Effector CD4-positive, alpha-beta T cell (primary cell): ENCODE results near the gene ATP13A5. TPM values are rescaled to one million over a fixed set of nuclear protein-coding genes. Genes with fewer than 3 reads are reported as not detected.

Experiments used
- DNase-seq: peaks from one replicate; pipeline ENCODE4 v3.0.0-alpha.2; 2020
- total RNA-seq: gene quantifications from one replicate; lab custom pipeline; 2026; lab: John Stamatoyannopoulos, UW

Gene ATP13A5, protein sequence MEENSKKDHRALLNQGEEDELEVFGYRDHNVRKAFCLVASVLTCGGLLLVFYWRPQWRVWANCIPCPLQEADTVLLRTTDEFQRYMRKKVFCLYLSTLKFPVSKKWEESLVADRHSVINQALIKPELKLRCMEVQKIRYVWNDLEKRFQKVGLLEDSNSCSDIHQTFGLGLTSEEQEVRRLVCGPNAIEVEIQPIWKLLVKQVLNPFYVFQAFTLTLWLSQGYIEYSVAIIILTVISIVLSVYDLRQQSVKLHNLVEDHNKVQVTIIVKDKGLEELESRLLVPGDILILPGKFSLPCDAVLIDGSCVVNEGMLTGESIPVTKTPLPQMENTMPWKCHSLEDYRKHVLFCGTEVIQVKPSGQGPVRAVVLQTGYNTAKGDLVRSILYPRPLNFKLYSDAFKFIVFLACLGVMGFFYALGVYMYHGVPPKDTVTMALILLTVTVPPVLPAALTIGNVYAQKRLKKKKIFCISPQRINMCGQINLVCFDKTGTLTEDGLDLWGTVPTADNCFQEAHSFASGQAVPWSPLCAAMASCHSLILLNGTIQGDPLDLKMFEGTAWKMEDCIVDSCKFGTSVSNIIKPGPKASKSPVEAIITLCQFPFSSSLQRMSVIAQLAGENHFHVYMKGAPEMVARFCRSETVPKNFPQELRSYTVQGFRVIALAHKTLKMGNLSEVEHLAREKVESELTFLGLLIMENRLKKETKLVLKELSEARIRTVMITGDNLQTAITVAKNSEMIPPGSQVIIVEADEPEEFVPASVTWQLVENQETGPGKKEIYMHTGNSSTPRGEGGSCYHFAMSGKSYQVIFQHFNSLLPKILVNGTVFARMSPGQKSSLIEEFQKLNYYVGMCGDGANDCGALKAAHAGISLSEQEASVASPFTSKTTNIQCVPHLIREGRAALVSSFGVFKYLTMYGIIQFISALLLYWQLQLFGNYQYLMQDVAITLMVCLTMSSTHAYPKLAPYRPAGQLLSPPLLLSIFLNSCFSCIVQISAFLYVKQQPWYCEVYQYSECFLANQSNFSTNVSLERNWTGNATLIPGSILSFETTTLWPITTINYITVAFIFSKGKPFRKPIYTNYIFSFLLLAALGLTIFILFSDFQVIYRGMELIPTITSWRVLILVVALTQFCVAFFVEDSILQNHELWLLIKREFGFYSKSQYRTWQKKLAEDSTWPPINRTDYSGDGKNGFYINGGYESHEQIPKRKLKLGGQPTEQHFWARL
- total RNA-seq: not detected

DNA sequence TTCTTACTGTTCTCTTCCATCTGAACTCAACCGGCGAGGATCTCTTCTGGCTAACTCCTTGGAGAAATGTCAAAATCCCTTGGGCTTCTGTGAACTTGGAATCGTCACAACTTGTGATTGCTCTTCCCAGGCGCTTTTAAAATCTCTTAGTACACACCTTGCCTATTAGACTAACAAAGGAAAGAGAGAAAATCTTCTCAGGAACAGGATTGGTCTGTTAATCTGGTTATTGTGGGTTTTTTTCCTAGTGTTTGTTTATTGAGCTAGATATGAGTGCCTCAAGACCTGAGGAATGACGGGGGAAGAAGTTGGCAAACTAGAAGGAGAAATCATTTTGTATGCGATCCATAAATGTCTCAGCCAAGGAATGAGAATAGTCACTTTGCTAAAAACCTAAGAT, at the start of gene ATP13A5:
Gene ATP13A5, minus strand, starts transcription at position 48 of the 400 bp plus-strand sequence. Its CDS starts 28 bp downstream, at position 20.
- no peak for DNase-seq

DNA sequence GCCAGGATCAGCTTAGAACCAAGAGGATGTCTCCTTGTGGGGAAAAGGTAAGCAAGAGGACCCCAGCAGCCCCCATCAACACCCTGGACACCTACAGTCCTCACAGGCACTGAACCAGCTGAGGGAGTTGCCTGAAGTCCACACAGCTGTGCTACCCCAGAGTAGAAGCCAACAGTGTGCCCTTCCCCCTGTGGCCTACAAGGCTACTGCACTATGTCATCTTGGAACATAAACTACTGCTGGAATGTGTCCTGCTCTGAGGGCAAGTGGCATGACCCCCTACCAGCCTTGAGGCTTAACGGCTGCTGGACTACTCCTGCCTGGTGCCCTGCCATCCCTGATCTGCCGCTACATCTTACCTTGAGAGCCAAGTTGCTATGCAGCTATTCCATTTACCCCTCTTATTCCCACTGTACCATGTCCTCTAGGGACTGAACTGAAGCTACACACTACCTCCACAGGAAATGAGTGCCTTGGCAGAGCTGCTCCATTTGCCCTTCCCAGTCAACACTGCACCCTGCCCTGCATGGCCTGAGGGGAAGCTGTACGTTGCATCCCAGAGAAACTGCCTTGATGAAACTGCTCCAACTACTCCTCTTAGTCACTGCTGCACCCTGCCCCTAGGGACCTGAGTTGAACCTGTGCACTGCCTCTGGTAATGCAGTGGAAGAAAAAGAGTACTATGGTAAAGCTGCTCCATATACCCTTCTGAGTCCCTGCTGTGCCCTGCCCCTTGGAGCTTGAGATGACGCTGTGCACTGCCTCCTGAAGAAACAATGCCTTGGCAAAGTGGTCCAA, 40.2 kb upstream of the ATP13A5 start:
- no peak for DNase-seq

DNA sequence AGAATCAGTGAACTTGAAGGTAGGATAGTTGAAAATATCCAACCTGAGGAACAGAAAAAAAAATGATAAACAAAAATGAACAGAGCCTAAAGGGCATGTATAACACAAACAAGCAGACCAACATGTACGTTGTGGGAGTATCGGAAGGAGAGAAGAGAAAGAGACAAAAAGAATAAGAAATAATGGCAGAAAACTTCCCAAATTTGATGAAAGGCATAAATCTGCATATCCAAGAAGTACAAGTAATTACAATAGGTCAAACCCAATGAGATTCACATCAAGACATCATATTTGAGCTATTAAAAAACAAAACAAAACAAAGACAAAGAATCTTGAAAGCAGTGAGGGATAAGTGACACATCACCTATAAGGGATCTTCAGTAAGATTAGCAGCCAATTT, 38.1 kb upstream of the ATP13A5 start:
- no peak for DNase-seq

DNA sequence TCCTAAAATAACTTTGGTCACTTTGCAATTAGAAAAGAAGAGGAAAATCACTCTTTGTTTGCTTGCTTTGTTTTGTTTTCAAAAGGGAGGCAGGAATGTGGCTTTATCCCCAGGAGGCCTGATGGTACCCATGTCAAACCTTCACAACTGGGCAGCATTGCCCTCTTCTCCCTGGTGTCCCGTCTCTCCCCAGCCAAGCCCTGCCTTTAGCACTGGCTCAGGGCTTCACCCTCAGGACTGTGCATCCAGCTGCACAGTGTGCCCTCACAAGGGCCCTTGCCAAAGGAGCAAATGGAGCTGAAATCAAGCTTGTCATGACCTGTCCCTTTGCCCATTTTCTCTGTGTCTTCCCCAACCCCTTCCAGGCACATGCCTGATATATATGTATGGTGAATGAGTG, 29.1 kb upstream of the ATP13A5 start:
- DNase-seq: no peak

DNA sequence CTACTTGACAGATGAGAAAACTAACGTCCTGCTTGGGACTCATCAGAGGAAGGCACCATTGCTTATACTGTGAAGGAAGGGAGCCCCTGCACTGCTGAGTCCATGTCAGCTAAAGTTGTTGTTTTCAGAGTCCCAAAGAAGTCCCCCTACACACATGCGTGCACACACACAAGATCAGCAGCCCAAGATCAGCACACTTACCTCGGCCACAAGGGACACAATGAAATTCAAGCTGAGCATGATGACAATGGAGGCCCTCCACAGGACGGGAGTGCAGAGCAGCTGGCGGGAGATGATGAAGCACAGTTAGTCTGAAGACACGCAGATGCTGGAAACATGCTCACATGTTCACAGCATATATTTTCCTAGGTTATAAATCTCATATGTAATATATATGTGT, 28.6 kb upstream of the ATP13A5 start:
- no peak for DNase-seq

DNA sequence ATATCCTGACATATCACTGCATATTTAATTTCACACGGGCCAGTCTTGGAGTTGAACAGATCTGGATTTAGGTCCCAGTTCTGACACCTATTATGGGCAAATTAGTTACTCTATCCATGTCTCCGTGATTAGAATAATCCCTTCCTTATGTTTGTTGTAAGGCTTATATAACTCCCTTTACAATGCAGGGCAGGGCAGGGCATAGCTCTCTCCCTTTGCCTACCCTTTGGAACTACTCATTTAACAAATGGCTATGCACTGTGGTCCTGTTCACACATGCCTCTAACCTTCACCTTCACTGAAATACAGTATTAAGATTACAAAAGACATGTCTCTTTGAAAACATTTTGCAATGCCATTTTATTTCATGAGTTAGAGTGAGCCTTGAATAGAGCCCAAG, 24.8 kb upstream of the ATP13A5 start:
- no peak for DNase-seq

DNA sequence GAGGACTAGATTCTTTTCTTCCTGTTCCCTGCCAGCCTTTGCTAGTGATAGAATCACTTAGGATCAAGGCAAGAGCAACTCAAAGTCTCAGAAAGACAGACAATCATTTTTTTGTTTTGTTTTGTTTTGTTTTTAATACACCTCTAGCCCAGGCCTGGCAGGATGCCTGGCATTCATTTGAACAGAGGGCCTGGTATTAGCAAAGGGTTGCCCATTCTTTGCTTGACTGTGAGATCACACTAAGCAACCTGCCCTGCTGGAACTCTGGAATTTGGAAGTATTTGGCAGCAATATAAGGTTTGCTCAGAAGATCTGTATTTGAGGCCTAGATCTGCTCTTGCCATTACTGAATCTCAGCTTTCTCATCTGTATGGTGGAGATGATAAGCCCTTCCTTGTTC, 21.8 kb upstream of the ATP13A5 start:
- no peak for DNase-seq

DNA sequence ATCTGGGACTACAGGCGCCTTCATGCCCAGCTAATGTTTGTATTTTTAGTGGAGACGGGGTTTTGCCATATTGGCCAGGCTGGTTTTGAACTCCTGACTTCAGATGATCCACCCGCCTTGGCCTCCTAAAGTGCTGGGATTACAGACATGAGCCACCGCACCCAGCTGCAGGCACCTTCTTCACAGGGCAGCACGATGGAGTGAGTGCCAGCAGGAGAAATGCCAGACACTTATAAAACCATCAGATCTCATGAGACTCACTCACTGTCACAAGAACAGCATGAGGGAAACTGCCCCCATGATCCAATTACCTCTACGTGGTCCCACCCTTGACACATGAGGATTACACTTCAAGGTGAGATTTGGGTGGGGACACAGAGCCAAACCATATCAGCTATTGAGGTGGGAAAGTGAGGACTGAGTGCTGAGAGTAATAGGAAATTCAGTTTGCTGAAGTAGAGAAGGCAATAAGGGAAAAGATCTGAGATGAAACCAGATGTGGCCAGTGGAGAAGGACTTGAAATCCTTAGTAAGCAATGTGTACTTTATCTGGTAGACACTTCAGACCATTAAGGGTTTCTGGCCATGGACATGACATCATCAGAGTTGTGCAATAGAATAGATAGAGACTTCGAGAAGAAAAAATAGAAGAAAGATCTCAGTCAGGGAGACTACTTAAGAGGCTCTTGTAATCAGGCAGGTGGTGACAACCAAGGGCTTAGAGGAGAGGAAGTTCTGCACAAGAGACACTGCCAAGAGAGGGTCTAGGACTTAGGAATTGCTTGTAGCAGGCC, 18.1 kb upstream of the ATP13A5 start:
- DNase-seq: no peak

DNA sequence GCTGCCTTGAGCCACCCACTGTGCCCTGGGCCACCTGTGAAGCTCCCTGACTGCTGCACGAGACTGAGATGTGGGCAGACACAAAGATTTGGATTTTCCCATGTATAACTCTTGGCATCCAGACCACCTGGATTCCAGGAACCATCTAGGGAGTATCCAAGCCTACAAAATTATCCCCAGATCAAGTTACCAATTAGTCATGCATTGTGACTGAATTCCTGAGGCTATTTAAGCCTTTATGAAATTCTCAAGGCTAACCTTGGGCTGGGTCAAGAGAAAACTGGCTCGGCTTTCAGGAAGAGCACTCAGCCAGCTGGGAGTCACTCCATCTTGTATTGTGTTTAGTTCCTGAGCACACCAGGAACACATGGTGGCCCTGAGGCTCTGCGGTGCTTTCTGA, 13.3 kb upstream of the ATP13A5 start:
- DNase-seq: no peak

DNA sequence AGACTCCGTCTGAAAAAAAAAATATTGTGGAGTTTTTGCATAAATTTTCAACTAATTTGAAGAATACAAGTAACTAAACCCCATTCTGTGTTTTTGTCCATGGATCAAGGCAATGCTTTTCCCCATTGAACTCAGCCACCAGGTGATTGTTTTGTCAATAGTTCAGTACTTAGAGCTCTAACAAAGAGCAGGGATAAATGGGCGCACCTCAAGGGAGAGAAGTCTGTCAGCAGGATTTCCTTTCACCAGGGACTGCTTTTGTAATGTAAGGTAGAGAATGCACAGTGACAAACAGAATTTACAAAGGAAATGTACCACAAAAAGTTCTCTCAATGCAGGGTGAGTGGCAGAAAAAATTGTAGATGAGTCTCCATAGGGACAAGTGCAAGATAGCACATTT, 10.8 kb upstream of the ATP13A5 start:
- DNase-seq: no peak

DNA sequence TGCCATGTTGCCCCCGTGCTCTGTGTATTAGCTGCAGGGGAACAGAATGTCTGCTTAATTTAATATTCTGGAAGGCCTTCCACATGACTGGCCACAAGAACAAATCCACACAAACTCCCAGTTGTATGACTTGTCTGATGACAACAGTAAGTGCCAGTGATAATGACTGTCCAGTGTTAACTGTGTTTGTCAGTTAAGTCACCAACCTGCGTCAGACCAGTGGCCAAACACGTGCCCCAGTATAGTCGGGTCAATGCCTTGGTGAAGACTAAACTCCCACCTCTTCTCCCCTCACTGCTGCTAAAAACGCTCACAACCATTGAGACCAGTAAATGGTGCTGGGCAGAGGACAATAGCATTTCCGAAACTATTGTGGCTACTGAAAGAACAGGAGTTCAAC, 9.8 kb upstream of the ATP13A5 start:
- no peak for DNase-seq

DNA sequence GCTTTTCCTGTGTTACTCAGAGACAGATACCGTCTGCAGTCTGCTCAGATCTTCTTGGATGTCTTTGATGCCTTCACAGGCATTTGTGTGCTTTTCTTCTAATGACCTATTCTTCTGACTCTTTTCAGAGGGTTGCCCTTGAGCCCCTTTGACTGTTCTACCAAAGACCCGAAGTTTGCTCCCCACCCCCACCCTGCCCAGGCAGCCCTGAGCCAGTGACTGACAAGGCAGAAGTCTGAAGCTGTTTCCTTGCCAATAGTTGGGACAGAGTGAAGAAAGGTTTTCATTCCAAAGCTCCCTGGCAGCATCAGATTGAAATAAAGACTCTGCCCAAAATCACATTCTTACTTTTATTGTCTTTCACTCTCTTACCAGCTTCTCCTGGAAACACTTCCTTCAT, 9.0 kb upstream of the ATP13A5 start:
- no peak for DNase-seq

DNA sequence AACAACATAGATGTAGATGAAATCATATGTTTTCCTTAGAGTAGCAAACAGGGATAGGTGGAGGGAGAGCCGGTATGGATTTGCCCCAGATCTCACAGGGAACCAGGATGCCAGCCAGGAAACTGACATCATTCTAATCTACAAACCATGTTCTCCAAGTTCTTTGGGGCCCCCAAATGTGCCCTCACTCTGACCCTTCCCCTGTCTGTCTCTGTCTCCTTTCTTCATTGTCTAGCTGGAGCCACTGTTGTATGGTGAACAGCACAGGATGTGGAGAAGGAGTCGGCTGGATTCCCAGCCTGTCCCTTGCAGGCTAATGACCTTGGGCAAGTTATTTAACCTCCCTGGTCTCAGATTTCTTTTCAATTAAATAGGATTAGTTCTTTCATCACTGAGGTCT, 962 bp downstream of the ATP13A5 start:
- DNase-seq: no peak

DNA sequence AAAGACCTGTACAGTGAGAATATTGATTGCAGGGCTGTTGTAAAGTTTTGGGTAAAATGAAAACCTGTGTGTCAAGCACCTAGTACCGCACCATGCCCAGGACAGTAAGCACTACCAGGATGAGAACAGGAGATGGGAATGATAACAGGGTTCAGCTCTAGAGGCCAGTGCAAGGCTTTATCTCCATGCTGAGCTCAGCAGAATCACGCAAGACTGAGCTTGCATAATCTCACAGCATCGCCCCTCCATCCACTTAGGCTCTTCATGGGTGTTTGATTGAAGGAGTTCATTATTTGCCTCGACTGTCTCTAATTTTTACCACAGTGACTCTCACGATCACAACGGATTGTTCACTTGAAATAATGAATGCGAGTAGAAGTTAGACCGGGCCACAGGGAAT, 2.9 kb downstream of the ATP13A5 start:
- no peak for DNase-seq

DNA sequence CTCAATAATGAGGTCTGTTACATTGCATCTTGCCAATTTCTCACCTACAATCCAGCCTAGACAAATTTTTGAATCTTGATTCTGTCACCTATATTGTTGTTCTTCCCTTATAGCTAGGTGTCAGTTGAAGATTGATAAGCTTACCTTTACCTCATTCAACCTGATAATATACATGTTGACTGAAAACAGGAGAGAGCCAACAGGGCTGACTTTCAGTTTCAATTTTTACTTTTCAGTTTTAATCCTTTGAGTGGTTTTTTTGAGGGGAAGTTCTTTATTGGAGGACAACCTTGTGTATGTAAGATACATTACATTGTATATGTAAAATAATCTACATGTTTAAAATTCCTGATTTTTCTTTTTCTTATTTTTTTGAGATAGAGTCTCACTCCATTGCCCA, 5.8 kb downstream of the ATP13A5 start:
- DNase-seq: no peak

DNA sequence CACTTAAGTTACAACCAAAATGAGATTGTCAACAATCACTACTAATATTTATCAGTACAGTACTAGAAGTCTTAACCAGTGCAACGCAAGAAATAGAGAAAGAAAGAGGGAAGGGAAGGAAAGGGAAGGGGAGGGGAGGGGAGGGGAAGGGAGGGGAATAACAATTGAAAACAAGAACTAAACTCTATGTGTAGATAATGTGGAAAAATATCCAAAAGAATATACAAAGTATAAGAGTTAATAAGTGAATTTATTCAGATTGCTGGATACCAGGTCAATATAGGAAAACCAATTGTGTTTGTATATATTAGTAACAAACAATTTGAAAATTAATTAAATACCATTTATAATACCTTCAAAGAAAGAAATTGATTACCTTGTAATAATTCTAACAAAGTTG, 10.7 kb downstream of the ATP13A5 start:
- DNase-seq: no peak

DNA sequence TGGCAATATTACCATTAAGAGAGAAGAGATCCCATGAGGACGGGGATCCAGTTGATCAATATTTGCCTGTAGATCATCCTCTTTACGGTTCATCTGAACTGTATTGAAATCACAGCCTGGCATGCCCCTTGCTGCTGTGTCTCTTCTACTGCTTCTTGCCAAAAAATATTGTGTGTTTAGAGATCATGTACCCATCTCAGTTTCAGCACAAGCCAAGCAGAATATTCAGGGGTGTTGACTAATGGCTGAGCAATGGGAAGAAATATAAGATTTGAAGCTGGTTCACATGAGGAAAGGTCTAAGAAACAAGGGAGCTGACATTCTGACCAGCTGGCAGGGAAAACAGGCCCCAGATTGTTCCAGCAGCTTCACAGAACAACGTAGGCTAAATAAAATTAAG, 21.3 kb downstream of the ATP13A5 start:
- no peak for DNase-seq

DNA sequence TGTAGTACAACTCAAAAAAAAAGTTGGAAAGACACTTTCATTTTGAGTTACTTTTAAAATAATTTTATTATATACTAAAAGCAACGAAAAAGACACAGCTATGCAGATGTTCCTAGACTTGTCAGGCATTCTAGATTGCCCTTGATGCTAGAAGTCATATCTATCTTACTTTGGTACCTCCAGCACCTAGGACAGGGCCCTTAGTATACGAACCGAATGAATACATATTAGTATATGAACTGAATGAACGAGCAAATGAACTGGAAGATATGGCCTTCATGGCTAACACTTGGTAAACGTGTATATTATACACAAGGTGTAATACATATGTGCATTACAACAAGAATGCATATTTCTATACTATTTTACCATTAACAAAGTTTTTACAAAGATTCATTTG, 24.1 kb downstream of the ATP13A5 start:
- DNase-seq: no peak

DNA sequence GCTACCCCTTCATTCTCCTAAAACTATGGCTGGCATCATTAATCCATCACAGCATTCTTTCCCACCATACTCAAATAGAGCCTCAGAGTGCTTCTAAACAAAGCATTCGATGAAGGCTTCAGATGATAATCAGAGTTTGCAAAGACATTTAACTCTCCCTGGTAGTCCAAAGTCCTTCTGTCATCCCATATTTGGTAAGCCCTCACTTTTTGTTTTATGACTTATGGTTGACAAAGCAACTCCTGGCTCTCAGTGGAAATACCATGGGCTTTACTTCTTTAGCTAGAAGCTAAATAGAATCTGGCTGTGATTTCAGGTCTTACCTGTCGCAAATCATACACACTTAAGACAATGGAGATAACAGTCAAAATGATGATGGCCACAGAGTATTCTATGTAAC, 27.8 kb downstream of the ATP13A5 start:
- DNase-seq: no peak

DNA sequence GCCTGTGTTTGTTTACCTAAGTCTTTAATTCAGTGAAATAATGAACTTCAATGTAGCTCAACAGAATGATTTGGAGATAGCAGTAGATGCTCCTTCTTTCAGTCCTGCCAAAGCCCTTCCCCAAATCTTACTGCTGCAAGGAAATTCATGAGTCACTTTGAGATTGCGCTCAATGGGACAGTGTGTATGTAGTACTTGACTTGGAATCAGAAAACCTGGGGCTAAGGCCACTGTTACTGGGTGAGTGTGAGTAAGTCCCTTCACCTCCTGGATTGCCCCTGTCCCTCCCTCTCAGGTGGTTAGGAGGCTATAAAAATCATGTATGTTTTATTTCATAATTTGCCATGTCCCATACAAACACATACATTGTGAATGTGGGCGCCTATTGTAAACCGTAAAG, 29.9 kb downstream of the ATP13A5 start:
- no peak for DNase-seq
